ENCODE data around the gene TYMS.
A peak's percentile ranks its signal among the peaks of the same experiment; 100 is the strongest.
"Not testable (repeated sequence)": the region's sequence is repeated elsewhere in the genome, so short reads cannot be mapped to it uniquely, and the experiment has no call there.

The TYMS gene

GRCh38 chr18:678482-679182 lies 21.2 kb downstream of the TYMS start:
- no peak for DNase-seq (ENCODE audit: low read depth)

- DNase-seq (ENCODE audit: low read depth): no peak
Measured at GRCh38 chr18:679516-679915, 22.1 kb downstream of the TYMS start.

- no peak for DNase-seq (ENCODE audit: low read depth)
Measured at GRCh38 chr18:680392-680791, 22.9 kb downstream of the TYMS start.

DNA sequence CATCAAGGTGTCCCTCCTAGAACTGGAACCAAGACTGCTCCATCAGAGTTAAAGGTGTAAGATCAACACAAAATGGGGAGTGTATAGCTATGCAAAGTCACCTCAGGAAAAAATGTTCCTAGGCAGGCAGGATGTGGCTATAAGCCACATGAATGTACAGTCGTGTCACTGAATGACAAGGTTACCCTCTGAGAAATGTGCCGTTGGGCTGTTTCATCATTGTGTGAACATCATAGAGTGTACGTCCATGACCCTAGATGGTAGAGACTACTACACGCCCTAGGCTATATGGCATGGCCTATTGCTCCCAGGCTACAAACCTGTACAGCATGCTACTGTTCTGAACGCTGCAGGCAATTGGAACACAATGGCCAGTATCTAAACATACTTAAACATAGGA lies 24.5 kb downstream of the TYMS start:
- DNase-seq (ENCODE audit: low read depth): no peak

- DNase-seq (ENCODE audit: low read depth): not testable (repeated sequence)
Measured at GRCh38 chr18:682416-682815, 25.0 kb downstream of the TYMS start.

GRCh38 chr18:682833-683232 lies 25.4 kb downstream of the TYMS start:
- no peak for DNase-seq (ENCODE audit: low read depth)

GRCh38 chr18:683531-683930 lies 26.1 kb downstream of the TYMS start:
- DNase-seq (ENCODE audit: low read depth): no peak

DNA sequence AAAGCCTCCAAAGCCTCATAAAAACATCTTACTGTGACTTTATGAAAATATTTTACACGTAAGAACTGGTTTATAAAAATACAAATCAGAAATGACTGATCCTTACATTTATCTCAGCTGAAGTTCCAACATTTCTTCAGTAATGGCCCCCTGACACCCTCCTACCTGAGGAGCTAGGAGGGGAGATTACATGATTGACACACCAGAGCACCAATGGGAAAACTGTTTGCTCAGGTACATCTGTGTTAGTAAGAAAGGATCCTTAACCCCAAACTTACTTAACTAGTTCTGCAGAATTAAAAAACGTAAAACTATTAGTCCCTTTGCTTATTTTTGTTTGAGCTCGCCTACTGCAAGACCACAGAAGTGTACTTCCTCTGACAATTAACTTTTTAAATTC lies 28.0 kb downstream of the TYMS start:
- no peak for DNase-seq (ENCODE audit: low read depth)

DNA sequence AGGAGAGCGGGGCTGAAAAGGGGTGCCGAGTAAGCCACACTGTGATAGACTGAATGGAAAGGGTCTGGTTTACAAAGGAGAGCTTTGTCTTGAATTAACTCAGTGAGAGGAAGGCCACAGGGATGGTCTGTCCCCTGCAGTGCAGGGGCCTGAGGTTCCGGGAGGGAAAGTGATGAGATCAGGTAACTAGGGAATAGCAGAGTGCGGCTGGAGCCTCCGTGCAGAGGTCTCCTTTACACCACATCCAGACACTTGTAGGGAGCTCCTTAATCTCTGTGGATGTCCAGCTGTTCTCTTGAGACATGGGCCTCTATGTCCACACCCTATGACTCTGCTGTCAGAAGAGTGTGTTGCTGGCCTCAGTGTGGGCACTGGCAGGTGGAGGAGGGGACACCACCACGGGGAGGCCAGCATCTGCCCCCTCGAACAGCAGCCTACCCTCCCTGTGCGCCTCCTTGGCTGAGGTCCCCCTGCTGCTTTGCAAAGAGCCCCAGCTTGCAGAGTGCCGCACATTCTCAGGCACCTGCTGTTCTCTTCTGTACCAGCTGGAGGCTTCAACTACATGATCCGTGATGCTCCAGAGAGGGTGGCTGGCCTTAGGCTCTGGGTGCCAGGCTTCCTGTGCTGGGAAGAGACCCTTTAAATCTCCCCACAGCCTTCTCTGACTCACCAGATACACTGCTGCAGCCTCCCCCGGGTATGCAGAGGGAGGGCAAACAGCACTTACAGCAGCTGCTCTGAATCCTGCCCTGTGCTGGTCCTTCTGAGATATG lies 29.1 kb downstream of the TYMS start:
- DNase-seq (ENCODE audit: low read depth): peak; percentile 25

DNA sequence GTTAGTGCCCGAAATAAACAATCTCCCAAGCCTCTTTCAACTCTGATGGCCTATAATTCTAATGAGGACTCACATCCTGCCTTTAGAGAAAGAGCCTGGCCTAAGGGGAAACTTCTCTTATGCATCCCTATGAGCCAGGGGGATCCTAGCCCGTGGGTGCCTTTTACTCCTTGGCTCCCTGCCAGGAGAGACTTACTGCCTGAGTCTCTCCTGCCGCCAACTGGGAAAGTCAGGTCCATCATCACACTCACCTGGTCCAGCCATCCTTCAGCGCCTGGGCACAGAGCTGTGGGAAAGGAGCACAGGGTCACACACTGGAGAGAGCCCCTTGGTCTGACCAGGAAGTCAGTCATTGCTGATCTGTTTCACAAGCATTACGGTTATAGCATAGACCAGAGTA lies 30.9 kb downstream of the TYMS start:
- no peak for DNase-seq (ENCODE audit: low read depth)

- no peak for DNase-seq (ENCODE audit: low read depth)
Measured at GRCh38 chr18:692824-693223, 35.4 kb downstream of the TYMS start.

DNA sequence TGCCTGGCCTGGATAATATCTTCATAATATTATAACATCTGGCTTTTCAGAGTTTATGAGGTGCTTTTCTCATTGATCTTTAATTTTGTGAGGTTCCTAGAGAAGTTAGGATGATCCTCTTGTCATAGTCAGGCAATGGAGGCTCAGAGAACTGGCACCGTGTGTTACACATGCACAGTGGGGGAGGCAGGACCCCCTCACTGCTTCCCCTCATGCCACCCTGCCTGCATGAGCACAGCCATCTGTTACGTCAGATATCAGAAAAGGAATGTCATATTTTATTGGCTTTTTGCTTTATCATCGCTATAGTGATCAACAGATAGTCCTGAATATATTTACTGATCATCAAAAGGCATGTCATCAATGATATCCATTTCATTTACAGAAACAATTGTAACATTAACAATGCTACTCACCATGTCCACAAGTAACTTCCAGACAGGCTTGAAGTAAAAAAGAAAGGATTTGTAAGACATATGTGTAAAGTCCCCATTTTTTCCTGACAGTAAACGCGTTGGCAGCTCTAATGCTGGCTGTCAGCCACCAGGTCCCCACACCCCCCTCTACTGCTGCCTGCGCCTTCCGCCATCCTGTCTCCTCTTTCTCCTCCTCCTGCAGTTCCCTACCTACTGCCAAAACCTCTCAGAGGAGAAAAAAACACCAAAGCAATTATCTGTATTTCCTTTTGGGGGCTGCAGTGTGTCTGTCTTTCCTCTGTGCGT lies 36.2 kb downstream of the TYMS start:
- no peak for DNase-seq (ENCODE audit: low read depth)

DNA sequence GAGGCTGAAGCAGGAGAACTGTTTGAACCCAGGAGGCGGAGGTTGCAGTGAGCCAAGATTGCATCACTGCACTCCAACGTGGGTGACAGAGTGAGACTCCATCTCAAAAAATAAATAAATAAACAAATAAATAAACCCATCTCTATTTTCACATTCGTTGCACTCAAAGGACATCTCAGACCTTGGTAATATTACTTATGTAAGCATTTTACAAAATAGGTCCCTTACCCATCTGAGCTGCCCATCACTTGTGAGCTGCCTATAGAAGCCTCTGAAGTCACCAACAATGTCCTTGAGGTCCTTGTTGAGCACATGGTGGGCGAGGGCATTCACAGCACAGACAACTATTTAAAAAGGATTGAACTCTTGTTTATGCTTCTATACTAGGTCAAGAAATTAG lies 39.6 kb downstream of the TYMS start:
- no peak for DNase-seq (ENCODE audit: low read depth)

- DNase-seq (ENCODE audit: low read depth): no peak
Measured at GRCh38 chr18:697800-698199, 40.3 kb downstream of the TYMS start.

GRCh38 chr18:703213-703967 lies 45.9 kb downstream of the TYMS start:
- peak; percentile 89 for DNase-seq (ENCODE audit: low read depth)

DNA sequence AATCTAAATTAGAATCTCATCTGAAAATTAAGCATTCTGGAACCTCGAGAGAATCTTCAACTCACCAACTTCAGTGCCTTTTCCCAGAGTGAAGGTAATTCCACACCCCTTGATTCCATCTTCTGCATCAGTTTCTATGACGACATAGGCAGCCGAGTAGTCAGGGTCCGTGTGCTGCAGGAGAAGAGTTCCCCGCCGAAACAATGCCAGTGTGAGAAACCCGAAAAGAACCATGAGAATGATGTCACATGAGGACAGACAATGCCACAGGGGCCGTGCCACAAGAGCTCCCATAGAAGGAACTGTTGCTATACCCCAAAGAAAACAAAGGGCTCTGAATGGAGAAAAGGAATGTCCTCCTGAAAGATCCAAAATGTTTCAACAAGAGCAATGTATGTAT lies 49.0 kb downstream of the TYMS start:
- DNase-seq (ENCODE audit: low read depth): no peak

GRCh38 chr18:708096-708495 lies 50.6 kb downstream of the TYMS start:
- no peak for DNase-seq (ENCODE audit: low read depth)

DNA sequence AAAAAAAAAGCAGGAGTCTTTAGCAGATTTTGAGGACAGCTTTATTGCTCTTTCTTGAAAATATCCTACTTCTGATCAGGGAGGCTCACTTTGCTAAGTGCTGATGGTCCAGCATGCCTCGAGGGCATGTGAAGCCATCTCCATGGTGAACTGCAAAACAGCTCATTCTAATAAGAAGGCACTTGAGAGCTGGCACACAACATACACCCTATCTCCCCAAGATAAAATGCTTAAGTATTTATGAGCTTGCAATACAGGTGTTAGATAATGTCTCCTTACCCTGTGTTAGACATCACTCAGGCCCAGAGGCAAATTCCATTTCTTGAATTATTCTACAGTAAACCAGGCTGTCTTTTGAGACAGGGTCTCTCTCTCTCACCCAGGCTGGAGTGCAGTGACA lies 52.3 kb downstream of the TYMS start:
- DNase-seq (ENCODE audit: low read depth): no peak

DNA sequence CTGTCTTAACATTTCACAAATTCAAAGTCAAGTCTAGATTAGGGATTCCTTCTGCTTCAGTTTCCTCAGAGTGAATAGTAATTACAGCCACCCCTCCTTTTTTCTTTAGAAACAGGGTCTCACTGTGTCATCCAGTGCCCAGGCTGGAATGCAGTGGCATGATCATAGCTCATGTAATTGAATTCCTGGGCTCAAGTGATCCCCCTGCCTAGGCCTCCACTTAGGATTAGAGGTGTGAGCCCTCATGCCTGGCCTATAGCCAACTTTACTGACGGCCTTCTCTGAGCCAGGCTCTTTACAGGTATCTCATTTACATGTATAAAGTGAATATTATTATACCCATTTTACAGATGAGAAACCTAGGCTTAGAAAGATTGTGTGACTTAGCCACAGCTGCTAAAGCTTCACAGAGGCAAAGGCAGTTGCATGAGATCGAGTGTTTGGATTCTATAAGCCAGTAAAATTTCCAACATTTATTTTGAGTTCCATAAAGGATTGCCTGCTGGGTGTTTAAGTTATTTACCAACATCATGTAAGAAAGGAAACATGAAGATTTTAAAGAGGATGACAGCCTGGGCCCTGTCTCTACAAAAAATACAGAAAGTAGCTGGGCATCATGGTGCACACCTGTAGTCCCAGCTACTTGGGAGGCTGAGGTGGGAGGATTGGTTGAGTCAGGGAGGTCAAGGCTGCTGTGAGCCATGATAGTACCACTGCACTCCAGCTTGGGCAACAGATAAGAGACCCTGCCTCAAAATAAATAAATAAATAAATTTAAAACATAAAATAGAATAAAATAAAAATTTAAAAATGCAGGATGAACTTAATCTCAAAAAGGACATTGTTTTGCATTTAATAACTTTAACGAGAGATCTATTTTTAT lies 53.2 kb downstream of the TYMS start:
- no peak for DNase-seq (ENCODE audit: low read depth)

GRCh38 chr18:711310-711656 lies 53.8 kb downstream of the TYMS start:
- DNase-seq (ENCODE audit: low read depth): peak; percentile 33

DNA sequence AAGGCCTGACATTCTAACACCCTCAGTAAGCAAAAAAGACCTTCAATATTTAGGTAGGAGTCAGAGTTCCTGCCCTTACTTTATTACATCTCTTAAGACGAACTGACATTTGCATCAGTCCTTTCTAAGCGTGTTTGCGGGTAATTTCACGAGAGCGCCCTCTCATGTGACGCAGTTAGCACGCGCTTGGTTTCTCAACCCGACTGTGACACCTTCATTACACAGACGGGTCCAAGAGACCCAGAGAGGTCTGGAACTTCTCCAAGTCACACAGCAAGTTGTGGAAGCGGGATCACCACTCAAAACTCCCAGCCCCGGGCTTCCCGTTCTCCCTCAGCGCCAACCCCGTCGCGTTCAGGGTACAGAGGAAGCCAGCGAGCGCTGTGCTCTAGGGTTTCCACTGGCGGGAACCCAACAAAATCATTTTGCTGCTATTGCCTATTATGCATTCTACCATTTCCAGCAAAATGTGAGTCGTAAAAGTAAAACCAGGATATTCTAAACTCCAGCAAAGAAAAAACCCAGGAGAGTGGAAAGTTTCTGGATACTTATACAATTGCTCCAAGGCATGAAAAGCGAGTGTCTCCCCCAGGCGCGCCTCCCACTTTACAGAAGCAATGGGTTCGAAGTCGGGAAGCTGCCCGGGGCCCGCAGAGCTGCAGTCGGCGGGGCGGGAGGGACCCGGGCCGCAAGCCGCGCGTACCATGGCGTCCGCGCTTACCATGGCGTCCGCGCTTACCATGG lies 54.4 kb downstream of the TYMS start:
- DNase-seq (ENCODE audit: low read depth): peak; percentile 89

All from ELR (cell line).